Astrocyte (in vitro differentiated cells and primary cell): Measurements from ENCODE around the gene ASAP2. TPM values are rescaled to one million over a fixed set of nuclear protein-coding genes. Genes with fewer than 3 reads are reported as not detected.

Experiments used
- DNase-seq: peaks from one replicate; pipeline ENCODE4 v3.0.0-alpha.2; 2010; ENCODE audit warnings: low read depth
- FAIRE-seq: peaks from 2 replicates; lab custom pipeline; 2011; peaks lifted over from hg19 to GRCh38; lab: Jason Lieb, UNC
- H2AFZ ChIP-seq: 2 replicates; pipeline ENCODE4 v1.6.0; 2012; ENCODE audit warnings: low read depth, low read length, inconsistent platforms
- H3K27ac ChIP-seq: 2 replicates; pipeline ENCODE4 v1.5.1; 2011; ENCODE audit warnings: low read depth, low read length, inconsistent platforms
- H3K27me3 ChIP-seq: 2 replicates; pipeline ENCODE4 v1.6.0; 2011; ENCODE audit warnings: low read length, inconsistent platforms; ENCODE audit not compliant: insufficient read depth
- H3K36me3 ChIP-seq: 2 replicates; pipeline ENCODE4 v1.5.1; 2011; ENCODE audit warnings: low read length, inconsistent platforms; ENCODE audit not compliant: insufficient read depth
- H3K4me1 ChIP-seq: 2 replicates; pipeline ENCODE4 v1.5.1; 2011; ENCODE audit warnings: low read length, inconsistent platforms; ENCODE audit not compliant: insufficient read depth
- H3K4me2 ChIP-seq: 2 replicates; pipeline ENCODE4 v1.6.0; 2012; ENCODE audit warnings: low read length, inconsistent platforms
- H3K4me3 ChIP-seq: 2 replicates; pipeline ENCODE4 v1.5.1; 2011; ENCODE audit warnings: low read depth, mild to moderate bottlenecking, low read length, inconsistent platforms; ENCODE audit not compliant: insufficient read depth
- H3K79me2 ChIP-seq: 2 replicates; pipeline ENCODE4 v1.6.0; 2012; ENCODE audit warnings: mild to moderate bottlenecking, low read length, inconsistent platforms; ENCODE audit not compliant: insufficient read depth
- H3K9ac ChIP-seq: 2 replicates; pipeline ENCODE4 v1.6.0; 2012; ENCODE audit warnings: mild to moderate bottlenecking, low read length, inconsistent platforms
- H3K9me3 ChIP-seq: 2 replicates; pipeline ENCODE4 v1.5.1; 2012; ENCODE audit warnings: low read depth, mild to moderate bottlenecking, low read length, inconsistent platforms; ENCODE audit not compliant: insufficient read depth
- H4K20me1 ChIP-seq: 2 replicates; pipeline ENCODE4 v1.6.0; 2012; ENCODE audit warnings: low read length, inconsistent platforms; ENCODE audit not compliant: insufficient read depth
- H3K27ac Mint-ChIP-seq: one replicate; pipeline ENCODE4 v1.8.0; 2021; ENCODE audit warnings: mild to moderate bottlenecking, mixed read lengths; ENCODE audit not compliant: unreplicated experiment
- H3K27me3 Mint-ChIP-seq: one replicate; pipeline ENCODE4 v1.8.0; 2021; ENCODE audit warnings: low read depth, mixed read lengths; ENCODE audit not compliant: unreplicated experiment
- H3K36me3 Mint-ChIP-seq: one replicate; pipeline ENCODE4 v1.8.0; 2021; ENCODE audit warnings: low read depth, mixed read lengths; ENCODE audit not compliant: unreplicated experiment
- H3K4me1 Mint-ChIP-seq: one replicate; pipeline ENCODE4 v1.8.0; 2021; ENCODE audit warnings: low read depth, mixed read lengths; ENCODE audit not compliant: unreplicated experiment
- H3K4me3 Mint-ChIP-seq: one replicate; pipeline ENCODE4 v1.8.0; 2021; ENCODE audit warnings: mild to moderate bottlenecking, moderate library complexity, mixed read lengths; ENCODE audit not compliant: unreplicated experiment
- H3K9me3 Mint-ChIP-seq: one replicate; pipeline ENCODE4 v1.8.0; 2021; ENCODE audit warnings: mild to moderate bottlenecking, mixed read lengths; ENCODE audit not compliant: unreplicated experiment
- CTCF ChIP-seq: IDR thresholded peaks from 2 replicates; pipeline ENCODE4 v1.5.1; 2011; ENCODE audit warnings: low read depth, mild to moderate bottlenecking, inconsistent platforms, low read length, moderate library complexity; ENCODE audit not compliant: insufficient read depth
- EZH2 ChIP-seq: IDR thresholded peaks from 2 replicates; pipeline ENCODE4 v1.6.1; 2012; ENCODE audit warnings: mild to moderate bottlenecking, low read length, inconsistent platforms; ENCODE audit not compliant: insufficient read depth
- total RNA-seq: library from RNA; stranded (reverse); gene quantifications from 2 replicates; pipeline ENCODE4 v1.2.1, GENCODE V29; 2021

The ASAP2 gene
- total RNA-seq, 1 donor from 2014 or later: 62.6 TPM

- peaks cover 29% of the 10 kb centered on the region for H3K36me3 ChIP-seq
- Mint-ChIP-seq H3K4me3 (peak overlapping the region; percentile 17), H3K36me3 (peaks cover 17% of the 10 kb centered on the region), H3K27me3 (no peaks in the 10 kb centered on the region), H3K9me3 (no peaks in the 10 kb centered on the region), H3K27ac (peak overlapping the region; percentile 91), H3K4me1 (peaks cover 22% of the 10 kb centered on the region)
- H3K4me2 ChIP-seq: peak overlapping the region; percentile 7
- no peak for FAIRE-seq
- H3K27ac ChIP-seq: no peak overlapping the region
- no peak overlapping the region for H3K4me3 ChIP-seq
- peaks cover 18% of the 10 kb centered on the region for H3K79me2 ChIP-seq
- no peaks in the 10 kb centered on the region for H4K20me1 ChIP-seq
- H3K27me3 ChIP-seq: no peaks in the 10 kb centered on the region
- peaks cover 8% of the 10 kb centered on the region for H3K4me1 ChIP-seq
- DNase-seq: peak; percentile 39
- no peak overlapping the region for H3K9ac ChIP-seq
- no peak for TF ChIP-seq CTCF
- TF ChIP-seq EZH2: no peak
- no peak overlapping the region for H2AFZ ChIP-seq
- H3K9me3 ChIP-seq: no peaks in the 10 kb centered on the region
Measured at GRCh38 chr2:9430316-9431293, 224.0 kb downstream of the ASAP2 start.

- Histone ChIP-seq H3K4me3 (no peak overlapping the region), H4K20me1 (no peaks in the 10 kb centered on the region), H3K36me3 (peaks cover 40% of the 10 kb centered on the region), H3K9ac (no peak overlapping the region), H3K4me1 (peaks cover 5% of the 10 kb centered on the region), H3K27ac (no peak overlapping the region), H3K4me2 (no peak overlapping the region), H2AFZ (no peak overlapping the region), H3K27me3 (no peaks in the 10 kb centered on the region), H3K79me2 (no peaks in the 10 kb centered on the region), H3K9me3 (no peaks in the 10 kb centered on the region)
- Mint-ChIP-seq H3K27ac (no peak overlapping the region), H3K9me3 (no peaks in the 10 kb centered on the region), H3K4me3 (no peak overlapping the region), H3K36me3 (peaks cover 28% of the 10 kb centered on the region), H3K27me3 (no peaks in the 10 kb centered on the region), H3K4me1 (peaks cover 14% of the 10 kb centered on the region)
- FAIRE-seq (no peak), DNase-seq (no peak)
- no peak for TF ChIP-seq CTCF
- no peak for TF ChIP-seq EZH2
Measured at GRCh38 chr2:9434489-9434888, 227.9 kb downstream of the ASAP2 start.

DNA sequence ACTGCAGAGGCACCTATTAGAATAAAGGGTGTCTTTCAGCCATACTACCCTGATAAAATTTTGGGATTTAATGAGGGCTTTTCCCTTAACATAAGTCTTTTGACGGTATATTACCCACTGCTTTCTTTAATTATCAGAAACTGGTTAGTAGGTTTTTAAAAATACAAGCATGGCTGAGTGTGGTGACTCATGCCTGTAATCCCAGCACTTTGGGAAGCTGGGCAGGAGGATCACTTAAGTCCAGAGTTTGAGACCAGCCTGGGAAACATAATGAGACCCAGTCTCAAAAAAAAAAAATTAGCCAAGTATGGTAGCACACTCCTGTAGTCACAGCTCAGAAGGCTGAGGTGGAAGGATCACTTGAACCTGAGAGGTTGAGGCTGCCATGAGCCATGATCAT lies 232.9 kb downstream of the ASAP2 start:
- H3K9ac ChIP-seq: peak overlapping the region; percentile 6

More for the DNA sequence above, 232.9 kb downstream of the ASAP2 start:
- Histone ChIP-seq H3K79me2 (no peaks in the 10 kb centered on the region), H3K27me3 (no peaks in the 10 kb centered on the region), H2AFZ (no peak overlapping the region), H4K20me1 (no peaks in the 10 kb centered on the region), H3K4me3 (no peak overlapping the region), H3K4me1 (no peaks in the 10 kb centered on the region), H3K36me3 (peaks cover 47% of the 10 kb centered on the region), H3K9me3 (no peaks in the 10 kb centered on the region), H3K27ac (peak overlapping the region; percentile 72), H3K4me2 (peak overlapping the region; percentile 28)
- H3K4me1 Mint-ChIP-seq: peaks cover 3% of the 10 kb centered on the region
- TF ChIP-seq EZH2: no peak
- no peak for TF ChIP-seq CTCF
- H3K27ac Mint-ChIP-seq: peak overlapping the region; percentile 4
- FAIRE-seq (no peak), DNase-seq (no peak)
- peaks cover 20% of the 10 kb centered on the region for H3K36me3 Mint-ChIP-seq
- H3K9me3 Mint-ChIP-seq: no peaks in the 10 kb centered on the region
- H3K4me3 Mint-ChIP-seq: no peak overlapping the region
- no peaks in the 10 kb centered on the region for H3K27me3 Mint-ChIP-seq
